GM18526 (cell line): ENCODE data around the gene ACBD3.

Experiments
- POLR2A ChIP-seq: IDR thresholded peaks from 3 replicates; pipeline ENCODE4 v1.6.1; 2011; ENCODE audit not compliant: insufficient read length; ENCODE audit errors: extremely low read depth

The ACBD3 gene

DNA sequence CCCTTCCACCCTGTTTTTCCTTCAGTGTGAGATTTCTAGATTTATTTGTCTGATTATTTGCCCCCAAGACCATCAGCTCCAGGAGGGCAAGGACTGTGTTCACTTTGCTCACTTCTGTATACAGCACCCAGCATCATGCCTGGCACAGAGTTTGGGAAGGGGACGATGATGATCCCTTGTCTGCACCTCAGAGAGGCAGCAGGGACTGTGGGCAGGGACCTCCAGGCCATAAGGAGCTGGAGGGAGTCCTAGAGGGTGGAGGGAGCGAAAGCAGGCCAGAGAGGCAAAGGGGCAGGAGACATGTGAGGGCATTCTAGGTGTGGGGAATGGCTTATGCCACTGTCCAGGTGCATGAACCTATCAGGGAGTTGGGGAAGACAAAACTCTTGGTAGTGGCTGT is 91.3 kb downstream of the ACBD3 start:
- no peak for TF ChIP-seq POLR2A
